Measurements from ENCODE around the gene DLL3. TPM values are rescaled to one million over a fixed set of nuclear protein-coding genes. Genes with fewer than 3 reads are reported as not detected.

The DLL3 gene
- total and polyA plus RNA-seq, 9 of the 15 experiments (the other 6 are each of a cell fraction or from before 2014, with no cell fraction given), result 0.80 to 6.3 (median 1.2) TPM

- TF ChIP-seq MNT (conservative IDR thresholded peaks at IDR 0.05) (peak in 1 of 2 experiments; percentile 59; a peak in 1 of 4 replicates), CCNT2 (IDR thresholded peaks at IDR 0.05; ENCODE audit: borderline replicate concordance, extremely low read depth, insufficient read length, low read depth, low read length) (no peak), KDM1A (IDR thresholded peaks at IDR 0.05) (no peak), RAD21 (CRISPR knock-in tag; conservative IDR thresholded peaks at IDR 0.05 in 1 of 2, IDR thresholded peaks at IDR 0.05 in 1 of 2) (peak; percentile 46 to 68), PHF21A (IDR thresholded peaks at IDR 0.05; ENCODE audit: borderline replicate concordance, low read depth) (no peak), MLLT1 (IDR thresholded peaks at IDR 0.05) (0 out of 4 replicates have a peak, but pooled peaks of 1 of the 2 experiments have one; percentile 15), PTTG1 (tag; IDR thresholded peaks at IDR 0.05; ENCODE audit: low read depth) (no peak), SREBF2 (CRISPR knock-in tag; IDR thresholded peaks at IDR 0.05) (no peak), HCFC1 (IDR thresholded peaks at IDR 0.05; ENCODE audit: low read depth, low read length) (peak; percentile 18; the same call in 1 of the 2 replicates), MTA1 (IDR thresholded peaks at IDR 0.05; ENCODE audit: borderline replicate concordance) (no peak), FOSL1 (tag; conservative IDR thresholded peaks at IDR 0.05) (no peak), ARID4B (CRISPR knock-in tag; IDR thresholded peaks at IDR 0.05) (no peak), FOXP1 (CRISPR knock-in tag; IDR thresholded peaks at IDR 0.05) (no peak), CBFA2T3 (IDR thresholded peaks at IDR 0.05) (no peak), ZNF124 (CRISPR knock-in tag; IDR thresholded peaks at IDR 0.05) (no peak), KDM5B (IDR thresholded peaks at IDR 0.05; ENCODE audit: insufficient replicate concordance, low read depth, low read length) (peak; percentile 62), RBM14 (IDR thresholded peaks at IDR 0.05; ENCODE audit: borderline replicate concordance, insufficient read depth, low read depth, low read length) (no peak), CREB1 (IDR thresholded peaks at IDR 0.05) (0 out of 2 replicates have a peak, but pooled peaks have one; percentile 39), CREB1 (CRISPR knock-in tag; IDR thresholded peaks at IDR 0.05) (no peak), ESRRB (CRISPR knock-in tag; IDR thresholded peaks at IDR 0.05; ENCODE audit: borderline replicate concordance) (no peak), CC2D1A (IDR thresholded peaks at IDR 0.05) (no peak)
Measured at GRCh38 chr19:39539518-39540332, 41.0 kb downstream of the DLL3 start, which contains the start of gene EID2 (continued).

Data from K562 (cell line).